Ovary (tissue), 9 donors: Measurements from ENCODE around the gene UBC. TPM values are rescaled to one million over a fixed set of nuclear protein-coding genes. Genes with fewer than 3 reads are reported as not detected.

Experiments
- DNase-seq, 5 donors: peaks; one replicate each; pipeline ENCODE4 v3.0.0-alpha.2; 2019 to 2020
- H3K27ac ChIP-seq, 2 donors: fragments of 200-600 bp; one replicate each; pipeline versions ENCODE4 v1.5.1 to v1.8.0; 2019 to 2022
- H3K27me3 ChIP-seq: fragments of 200-600 bp; one replicate; pipeline ENCODE4 v1.8.0; 2022
- H3K36me3 ChIP-seq: fragments of 200-600 bp; sonication (generic); one replicate; pipeline ENCODE4 v1.5.1; 2019
- H3K4me1 ChIP-seq: one replicate; pipeline ENCODE4 v1.8.1; 2013; ENCODE audit warnings: mild to moderate bottlenecking, moderate library complexity; ENCODE audit not compliant: insufficient read depth
- H3K4me3 ChIP-seq: fragments of 200-600 bp; sonication (generic); one replicate; pipeline ENCODE4 v1.5.1; 2017
- H3K9me3 ChIP-seq, 2 donors: fragments of 200-600 bp in 1 of 2; sonication (generic) in 1 of 2; one replicate each; pipeline versions ENCODE4 v1.5.1 to v1.8.1; 2013 to 2019; ENCODE audit warnings: mild to moderate bottlenecking in 1 of 2, moderate library complexity in 1 of 2
- EP300 ChIP-seq: sonication (generic); formaldehyde crosslinking; IDR thresholded peaks from one replicate; pipeline ENCODE4 v1.6.1; 2017; ENCODE audit warnings: antibody characterized with exemption
- POLR2A ChIP-seq: fragments of 450-650 bp; IDR thresholded peaks from one replicate; pipeline ENCODE4 v1.6.1; 2017; ENCODE audit warnings: antibody characterized with exemption, mild to moderate bottlenecking, moderate library complexity
- WGBS, 3 donors: extraction: QIAGEN DNeasy Blood & Tissue Kit in 1 of 3; methylation state at CpG; one replicate each; pipeline versions ENCODE4 v1.1.5 to v1.1.7; 2013 to 2017; 5-methylcytosine and 5-hydroxymethylcytosine counted together
- intact Hi-C, 4 donors: fragments of 100-400 bp; cut with DNase I; formaldehyde crosslinking; loops; one replicate each; pipeline versions ENCODE4 v1.11.0 to v1.15.1; 2022 to 2023
- polyA plus RNA-seq, 2 donors: library from polyadenylated mRNA; stranded (reverse); fragments of 200-250 nt in 1 of 2; fragments of 350-450 nt in 1 of 2; fragmentation: Illumina TruSeq in 1 of 2; extraction: RNeasy Lipid Tissue Mini Kit (QIAGEN cat#74804) in 1 of 2; gene quantifications; one replicate each; pipeline ENCODE4 v1.2.3, GENCODE V29; 2013 to 2014
- total RNA-seq, 7 donors: library from RNA; depleted of rRNA in 2 of 7; stranded (reverse); fragments of >200 nt in 2 of 7; fragmentation: NEBNext Ultra II Directional in 3 of 7; extraction: Animal tissue kit (Norgen Biotek cat#: 25700) in 3 of 7; gene quantifications; one replicate each; pipeline versions ENCODE4 v1.1.0 to v1.2.4, GENCODE V29; 2016 to 2023
- TF ChIP-seq, protein P1 (sequence below), 3 donors: fragments of 450-650 bp in 2 of 3; fragments of 200-600 bp in 1 of 3; IDR thresholded peaks; one replicate each; pipeline versions ENCODE4 v1.5.1 to v1.8.0; 2016 to 2022; ENCODE audit warnings: antibody characterized with exemption in 3 of 3, mild to moderate bottlenecking in 1 of 3
- donor health status: DM: no; HTN: no; CAD: no; lungs with moderate emphysema.
- donor health status: DM: no; HTN: no; CAD: no.
- donor health status: Bipolar disorder and iron deficiency.
- donor health status: DM: yes; HTN: yes; CAD: no.
- donor health status: DM: no; HTN: no; CAD: no.
- donor health status: DM: yes; HTN: yes; CAD: no.

UBC gene
- total and polyA plus RNA-seq, 9 donors = 775 to 1,330 (median 837) TPM

DNA sequence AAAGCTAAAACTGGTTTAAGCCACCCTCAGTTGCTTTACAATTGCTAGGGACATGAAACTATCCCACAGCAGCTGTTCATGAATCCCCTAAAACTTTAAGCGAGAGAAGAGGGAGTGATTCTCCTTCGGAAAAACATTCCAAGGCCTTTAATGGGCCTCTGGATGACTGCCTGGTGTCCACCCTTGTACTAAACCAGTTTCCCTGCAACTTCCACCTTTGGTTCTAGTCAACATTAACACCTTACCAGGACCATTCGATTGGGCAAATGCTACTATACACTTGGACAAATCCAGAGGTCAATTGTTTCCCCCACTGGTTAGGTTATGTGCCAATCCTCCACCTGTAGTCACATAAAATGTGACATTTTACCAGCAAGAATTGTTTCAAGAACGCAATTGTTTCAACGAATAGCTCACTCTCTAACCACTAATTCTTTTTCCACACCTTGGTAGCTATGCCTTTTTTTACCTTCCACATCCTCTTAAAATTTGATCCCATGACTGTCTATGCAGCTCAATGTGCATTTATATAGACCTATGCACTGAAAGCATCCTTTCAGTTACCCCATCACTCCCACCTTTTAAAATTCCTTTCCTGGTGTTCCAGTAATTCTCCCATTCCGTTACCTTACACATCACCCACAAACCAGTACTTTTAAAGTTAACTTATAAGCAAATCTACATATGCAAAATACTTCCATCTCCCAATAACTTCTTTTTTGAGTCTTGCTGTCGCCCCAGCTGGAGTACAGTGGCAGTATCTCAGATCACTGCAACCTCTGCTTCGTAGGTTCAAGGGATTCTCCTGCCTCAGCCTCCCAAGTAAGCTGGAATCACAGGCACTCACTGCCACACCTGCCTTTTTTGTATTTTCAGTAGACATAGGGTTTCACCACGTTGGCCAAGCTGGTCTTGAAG lies 3.6 kb downstream of the UBC start:
- H3K4me1 ChIP-seq = peaks cover 1% of the 10 kb centered on the region
- 65 to 69% (median 68%) methylated on average over 9 of the region's 9 CpGs for WGBS, 3 donors
- no peak overlapping the region for H3K27ac ChIP-seq
- TF ChIP-seq, protein P1, sequence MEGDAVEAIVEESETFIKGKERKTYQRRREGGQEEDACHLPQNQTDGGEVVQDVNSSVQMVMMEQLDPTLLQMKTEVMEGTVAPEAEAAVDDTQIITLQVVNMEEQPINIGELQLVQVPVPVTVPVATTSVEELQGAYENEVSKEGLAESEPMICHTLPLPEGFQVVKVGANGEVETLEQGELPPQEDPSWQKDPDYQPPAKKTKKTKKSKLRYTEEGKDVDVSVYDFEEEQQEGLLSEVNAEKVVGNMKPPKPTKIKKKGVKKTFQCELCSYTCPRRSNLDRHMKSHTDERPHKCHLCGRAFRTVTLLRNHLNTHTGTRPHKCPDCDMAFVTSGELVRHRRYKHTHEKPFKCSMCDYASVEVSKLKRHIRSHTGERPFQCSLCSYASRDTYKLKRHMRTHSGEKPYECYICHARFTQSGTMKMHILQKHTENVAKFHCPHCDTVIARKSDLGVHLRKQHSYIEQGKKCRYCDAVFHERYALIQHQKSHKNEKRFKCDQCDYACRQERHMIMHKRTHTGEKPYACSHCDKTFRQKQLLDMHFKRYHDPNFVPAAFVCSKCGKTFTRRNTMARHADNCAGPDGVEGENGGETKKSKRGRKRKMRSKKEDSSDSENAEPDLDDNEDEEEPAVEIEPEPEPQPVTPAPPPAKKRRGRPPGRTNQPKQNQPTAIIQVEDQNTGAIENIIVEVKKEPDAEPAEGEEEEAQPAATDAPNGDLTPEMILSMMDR (IDR thresholded peaks at IDR 0.05) = no peak
- TF ChIP-seq POLR2A = no peak
- no peak for TF ChIP-seq EP300
- H3K4me3 ChIP-seq = peak overlapping the region; percentile 2
- peak in 1 of 5 donors; percentile 20 for DNase-seq
- H3K36me3 ChIP-seq = peaks cover 4% of the 10 kb centered on the region
- H3K27me3 ChIP-seq = no peaks in the 10 kb centered on the region
- intact Hi-C loops = loop anchor here in 2 of 4 donors (10.0 kb wide), 2 partner anchors 866 to 876 kb away; no protein-coding TSS in a partner anchor
- H3K9me3 ChIP-seq = peaks cover 0 to 13% of the 10 kb centered on the region in 2 donors

DNA sequence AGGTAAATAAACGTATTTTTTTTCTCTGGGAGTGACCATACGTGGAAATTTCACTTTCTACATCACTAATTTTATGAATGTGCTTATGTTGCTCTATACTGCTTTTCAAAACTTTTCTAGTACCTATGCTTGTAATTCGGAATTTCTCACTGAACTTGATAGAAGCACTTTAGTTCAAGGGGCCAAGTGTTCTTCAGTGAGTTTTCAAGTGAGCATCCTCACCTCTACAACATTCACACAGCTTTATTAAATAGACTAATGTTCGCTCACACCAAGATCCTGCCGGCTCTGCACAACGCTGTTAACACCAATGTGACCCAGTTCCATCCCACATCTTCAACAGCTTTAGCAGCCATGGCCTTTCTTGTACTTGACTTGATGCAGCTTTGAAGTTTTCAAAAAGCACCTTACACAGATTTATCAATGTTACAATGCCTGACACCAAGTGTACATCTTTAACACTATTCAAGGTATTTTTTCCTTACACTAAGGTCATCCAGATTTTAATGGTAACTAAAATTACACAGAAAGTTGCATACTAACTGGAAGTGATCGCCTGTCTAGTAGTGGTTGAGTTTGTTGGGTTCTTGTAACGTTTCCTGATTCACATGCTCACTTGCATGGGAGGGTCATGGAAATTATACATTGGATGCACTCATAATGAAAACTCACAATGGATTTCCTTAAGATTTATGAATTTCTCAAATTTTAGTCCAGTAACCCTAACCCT lies 4.5 kb downstream of the UBC start:
- peaks cover 4% of the 10 kb centered on the region for H3K36me3 ChIP-seq
- H3K9me3 ChIP-seq = peaks cover 0 to 13% of the 10 kb centered on the region in 2 donors
- H3K4me3 ChIP-seq = no peak overlapping the region
- H3K27me3 ChIP-seq = no peaks in the 10 kb centered on the region
- H3K4me1 ChIP-seq = peaks cover 4% of the 10 kb centered on the region
- no peak overlapping the region for H3K27ac ChIP-seq
- WGBS, 3 donors = 49 to 60% (median 51%) methylated on average over 8 of the region's 8 CpGs
- peak in 1 of 5 donors; percentile 7 for DNase-seq
- TF ChIP-seq EP300 (no peak), POLR2A (no peak)
- TF ChIP-seq, protein P1 (IDR thresholded peaks at IDR 0.05) = no peak
- intact Hi-C loops = loop anchor here in 2 of 4 donors (10.0 kb wide), 3 partner anchors 135 to 875 kb away; no protein-coding TSS in a partner anchor

DNA sequence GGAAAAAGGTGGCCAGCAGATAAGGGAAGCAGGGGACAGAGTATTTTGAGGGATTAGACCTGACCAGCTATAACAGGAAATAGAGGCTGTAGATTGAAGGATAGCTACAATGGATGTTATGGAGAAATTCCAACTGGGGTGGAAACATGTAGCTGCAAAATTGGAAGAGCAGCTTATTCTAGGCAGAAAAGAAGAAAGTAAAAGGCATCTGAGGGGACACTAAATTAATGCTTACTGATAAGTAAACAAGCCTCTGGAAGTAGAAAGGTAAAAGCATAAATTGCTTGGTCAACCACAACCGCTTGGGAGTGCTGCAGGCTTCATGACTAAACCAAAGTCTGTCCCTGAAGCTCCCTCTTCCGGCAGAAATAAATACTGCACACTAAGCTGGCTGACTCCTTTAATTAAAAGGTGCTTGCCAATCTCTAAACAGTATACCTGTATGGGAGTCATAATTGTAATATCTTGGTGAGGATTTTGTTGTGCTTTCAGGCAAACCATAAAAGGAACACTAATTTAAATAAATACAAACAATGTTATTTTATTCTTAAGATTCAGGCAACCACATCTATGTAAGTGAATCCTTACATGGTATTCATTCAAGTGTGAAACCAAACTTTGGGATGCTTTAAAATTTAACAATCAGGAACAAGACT lies 7.7 kb downstream of the UBC start:
- Histone ChIP-seq H3K36me3 (no peaks in the 10 kb centered on the region), H3K4me3 (no peak overlapping the region), H3K27ac (no peak overlapping the region), H3K27me3 (no peaks in the 10 kb centered on the region), H3K4me1 (peaks cover 7% of the 10 kb centered on the region), H3K9me3 (peaks cover 0 to 4% of the 10 kb centered on the region in 2 donors)
- WGBS, 3 donors = 1 to 5% (median 2%) methylated on average over 2 of the region's 2 CpGs
- DNase-seq = peak; percentile 74 to 93 (median 81)
- intact Hi-C loops = loop anchor here in 1 of 4 donors (10.0 kb wide), 1 partner anchor 132 kb away; no protein-coding TSS in a partner anchor
- no peak for TF ChIP-seq POLR2A
- TF ChIP-seq, protein P1 (IDR thresholded peaks at IDR 0.05) = peak; percentile 88 to 97 (median 96)
- no peak for TF ChIP-seq EP300
